ENCODE results near the gene ARSB. TPM values are rescaled to one million over a fixed set of nuclear protein-coding genes. Genes with fewer than 3 reads are reported as not detected.

ARSB gene
- polyA plus RNA-seq, 4 donors: 0.54 to 17.9 (median 1.9) TPM

GRCh38 chr5:78923622-78923970, 61.5 kb downstream of the ARSB start:
- WGBS, 3 donors: 81 to 96% (median 94%) methylated on average over 1 of the region's 1 CpG
- Histone ChIP-seq H3K27ac (ENCODE audit: low read depth in 1 of 3, low read length in 2 of 3) (no peak overlapping the region), H3K4me3 (ENCODE audit: low read depth in 1 of 3, low read length in 3 of 3) (no peak overlapping the region), H3K4me1 (ENCODE audit: control insufficient read depth in 3 of 3, insufficient read depth in 2 of 3, low read depth in 1 of 3, low read length in 2 of 3) (peaks cover 0 to 14% (median 0%) of the 10 kb centered on the region in 3 donors), H3K36me3 (ENCODE audit: control insufficient read depth in 3 of 3, insufficient read depth in 2 of 3, low read depth in 1 of 3, low read length in 3 of 3) (no peaks in the 10 kb centered on the region), H3K27me3 (ENCODE audit: control insufficient read depth in 3 of 3, insufficient read depth in 3 of 3, low read length in 3 of 3) (no peaks in the 10 kb centered on the region), H3K9me3 (ENCODE audit: control insufficient read depth in 2 of 2, insufficient read depth in 1 of 2, low read depth in 1 of 2, low read length in 1 of 2) (no peaks in the 10 kb centered on the region)
- no peak for FAIRE-seq
- no peak for DNase-seq

- H3K4me3 ChIP-seq (ENCODE audit: low read depth in 1 of 3, low read length in 3 of 3): no peak overlapping the region
- H3K9me3 ChIP-seq (ENCODE audit: control insufficient read depth in 2 of 2, insufficient read depth in 1 of 2, low read depth in 1 of 2, low read length in 1 of 2): no peaks in the 10 kb centered on the region
- no peaks in the 10 kb centered on the region for H3K36me3 ChIP-seq (ENCODE audit: control insufficient read depth in 3 of 3, insufficient read depth in 2 of 3, low read depth in 1 of 3, low read length in 3 of 3)
- H3K27me3 ChIP-seq (ENCODE audit: control insufficient read depth in 3 of 3, insufficient read depth in 3 of 3, low read length in 3 of 3): no peaks in the 10 kb centered on the region
- no peak for FAIRE-seq
- no peak for DNase-seq
- H3K27ac ChIP-seq (ENCODE audit: low read depth in 1 of 3, low read length in 2 of 3): no peak overlapping the region
- WGBS, 3 donors: 76 to 86% (median 85%) methylated on average over 8 of the region's 8 CpGs
- peaks cover 0 to 14% (median 0%) of the 10 kb centered on the region in 3 donors for H3K4me1 ChIP-seq (ENCODE audit: control insufficient read depth in 3 of 3, insufficient read depth in 2 of 3, low read depth in 1 of 3, low read length in 2 of 3)
Measured at GRCh38 chr5:78922879-78923621, 62.1 kb downstream of the ARSB start.

- H3K27me3 ChIP-seq (ENCODE audit: control insufficient read depth in 3 of 3, insufficient read depth in 3 of 3, low read length in 3 of 3): no peaks in the 10 kb centered on the region
- no peak for FAIRE-seq
- peaks cover 0 to 5% (median 0%) of the 10 kb centered on the region in 3 donors for H3K4me1 ChIP-seq (ENCODE audit: control insufficient read depth in 3 of 3, insufficient read depth in 2 of 3, low read depth in 1 of 3, low read length in 2 of 3)
- H3K27ac ChIP-seq (ENCODE audit: low read depth in 1 of 3, low read length in 2 of 3): no peak overlapping the region
- H3K9me3 ChIP-seq (ENCODE audit: control insufficient read depth in 2 of 2, insufficient read depth in 1 of 2, low read depth in 1 of 2, low read length in 1 of 2): no peaks in the 10 kb centered on the region
- H3K4me3 ChIP-seq (ENCODE audit: low read depth in 1 of 3, low read length in 3 of 3): no peak overlapping the region
- no peak for DNase-seq
- 75 to 78% (median 78%) methylated on average over 2 of the region's 2 CpGs for WGBS, 3 donors
- H3K36me3 ChIP-seq (ENCODE audit: control insufficient read depth in 3 of 3, insufficient read depth in 2 of 3, low read depth in 1 of 3, low read length in 3 of 3): no peaks in the 10 kb centered on the region
Measured at GRCh38 chr5:78920604-78921003, 64.5 kb downstream of the ARSB start.

- Histone ChIP-seq H3K9me3 (ENCODE audit: control insufficient read depth in 2 of 2, insufficient read depth in 1 of 2, low read depth in 1 of 2, low read length in 1 of 2) (no peaks in the 10 kb centered on the region), H3K36me3 (ENCODE audit: control insufficient read depth in 3 of 3, insufficient read depth in 2 of 3, low read depth in 1 of 3, low read length in 3 of 3) (no peaks in the 10 kb centered on the region), H3K4me1 (ENCODE audit: control insufficient read depth in 3 of 3, insufficient read depth in 2 of 3, low read depth in 1 of 3, low read length in 2 of 3) (peaks cover 0 to under 1% (median 0%) of the 10 kb centered on the region in 3 donors), H3K4me3 (ENCODE audit: low read depth in 1 of 3, low read length in 3 of 3) (no peak overlapping the region), H3K27me3 (ENCODE audit: control insufficient read depth in 3 of 3, insufficient read depth in 3 of 3, low read length in 3 of 3) (no peaks in the 10 kb centered on the region), H3K27ac (ENCODE audit: low read depth in 1 of 3, low read length in 2 of 3) (no peak overlapping the region)
- 89 to 94% (median 94%) methylated on average over 1 of the region's 1 CpG for WGBS, 3 donors
- DNase-seq (no peak), FAIRE-seq (no peak)
Measured at GRCh38 chr5:78919796-78920195, 65.3 kb downstream of the ARSB start.

GRCh38 chr5:78916044-78916443, 69.1 kb downstream of the ARSB start:
- H3K27me3 ChIP-seq (ENCODE audit: control insufficient read depth in 3 of 3, insufficient read depth in 3 of 3, low read length in 3 of 3): no peaks in the 10 kb centered on the region
- DNase-seq (no peak), FAIRE-seq (no peak)
- peaks cover 0 to 9% (median 0%) of the 10 kb centered on the region in 3 donors for H3K4me1 ChIP-seq (ENCODE audit: control insufficient read depth in 3 of 3, insufficient read depth in 2 of 3, low read depth in 1 of 3, low read length in 2 of 3)
- H3K36me3 ChIP-seq (ENCODE audit: control insufficient read depth in 3 of 3, insufficient read depth in 2 of 3, low read depth in 1 of 3, low read length in 3 of 3): no peaks in the 10 kb centered on the region
- WGBS, 3 donors: 71 to 77% (median 74%) methylated on average over 5 of the region's 5 CpGs
- H3K27ac ChIP-seq (ENCODE audit: low read depth in 1 of 3, low read length in 2 of 3): no peak overlapping the region
- H3K4me3 ChIP-seq (ENCODE audit: low read depth in 1 of 3, low read length in 3 of 3): no peak overlapping the region
- H3K9me3 ChIP-seq (ENCODE audit: control insufficient read depth in 2 of 2, insufficient read depth in 1 of 2, low read depth in 1 of 2, low read length in 1 of 2): no peaks in the 10 kb centered on the region

GRCh38 chr5:78915170-78915569, 69.9 kb downstream of the ARSB start:
- H3K27ac ChIP-seq (ENCODE audit: low read depth in 1 of 3, low read length in 2 of 3): no peak overlapping the region
- H3K4me3 ChIP-seq (ENCODE audit: low read depth in 1 of 3, low read length in 3 of 3): no peak overlapping the region
- no peaks in the 10 kb centered on the region for H3K36me3 ChIP-seq (ENCODE audit: control insufficient read depth in 3 of 3, insufficient read depth in 2 of 3, low read depth in 1 of 3, low read length in 3 of 3)
- DNase-seq: no peak
- no peaks in the 10 kb centered on the region for H3K9me3 ChIP-seq (ENCODE audit: control insufficient read depth in 2 of 2, insufficient read depth in 1 of 2, low read depth in 1 of 2, low read length in 1 of 2)
- H3K27me3 ChIP-seq (ENCODE audit: control insufficient read depth in 3 of 3, insufficient read depth in 3 of 3, low read length in 3 of 3): no peaks in the 10 kb centered on the region
- no peak for FAIRE-seq
- H3K4me1 ChIP-seq (ENCODE audit: control insufficient read depth in 3 of 3, insufficient read depth in 2 of 3, low read depth in 1 of 3, low read length in 2 of 3): peaks cover 0 to 9% (median 0%) of the 10 kb centered on the region in 3 donors
- WGBS, 3 donors: 36 to 64% (median 49%) methylated on average over 3 of the region's 3 CpGs

GRCh38 chr5:78912811-78913210, 72.3 kb downstream of the ARSB start:
- 94 to 96% (median 96%) methylated on average over 7 of the region's 7 CpGs for WGBS, 3 donors
- no peaks in the 10 kb centered on the region for H3K9me3 ChIP-seq (ENCODE audit: control insufficient read depth in 2 of 2, insufficient read depth in 1 of 2, low read depth in 1 of 2, low read length in 1 of 2)
- no peak for DNase-seq
- no peaks in the 10 kb centered on the region for H3K27me3 ChIP-seq (ENCODE audit: control insufficient read depth in 3 of 3, insufficient read depth in 3 of 3, low read length in 3 of 3)
- no peak overlapping the region for H3K4me3 ChIP-seq (ENCODE audit: low read depth in 1 of 3, low read length in 3 of 3)
- H3K4me1 ChIP-seq (ENCODE audit: control insufficient read depth in 3 of 3, insufficient read depth in 2 of 3, low read depth in 1 of 3, low read length in 2 of 3): peaks cover 0 to 29% (median 11%) of the 10 kb centered on the region in 3 donors
- no peaks in the 10 kb centered on the region for H3K36me3 ChIP-seq (ENCODE audit: control insufficient read depth in 3 of 3, insufficient read depth in 2 of 3, low read depth in 1 of 3, low read length in 3 of 3)
- H3K27ac ChIP-seq (ENCODE audit: low read depth in 1 of 3, low read length in 2 of 3): no peak overlapping the region
- FAIRE-seq: no peak

- FAIRE-seq (no peak), DNase-seq (no peak)
- no peaks in the 10 kb centered on the region for H3K27me3 ChIP-seq (ENCODE audit: control insufficient read depth in 3 of 3, insufficient read depth in 3 of 3, low read length in 3 of 3)
- H3K4me1 ChIP-seq (ENCODE audit: control insufficient read depth in 3 of 3, insufficient read depth in 2 of 3, low read depth in 1 of 3, low read length in 2 of 3): peaks cover 0 to 34% (median 12%) of the 10 kb centered on the region in 3 donors
- 68 to 77% (median 71%) methylated on average over 5 of the region's 5 CpGs for WGBS, 3 donors
- H3K36me3 ChIP-seq (ENCODE audit: control insufficient read depth in 3 of 3, insufficient read depth in 2 of 3, low read depth in 1 of 3, low read length in 3 of 3): no peaks in the 10 kb centered on the region
- H3K9me3 ChIP-seq (ENCODE audit: control insufficient read depth in 2 of 2, insufficient read depth in 1 of 2, low read depth in 1 of 2, low read length in 1 of 2): no peaks in the 10 kb centered on the region
- no peak overlapping the region for H3K27ac ChIP-seq (ENCODE audit: low read depth in 1 of 3, low read length in 2 of 3)
- H3K4me3 ChIP-seq (ENCODE audit: low read depth in 1 of 3, low read length in 3 of 3): no peak overlapping the region
Measured at GRCh38 chr5:78912085-78912771, 72.9 kb downstream of the ARSB start.

All from small intestine (tissue), 7 donors.